Stomach (tissue), 4 donors: Measurements from ENCODE around the gene CCN2.

Experiments used
- EP300 ChIP-seq: sonication (generic); formaldehyde crosslinking; IDR thresholded peaks from one replicate; pipeline ENCODE4 v1.6.1; 2017; ENCODE audit warnings: antibody characterized with exemption
- POLR2A ChIP-seq, 4 donors: fragments of 450-650 bp; IDR thresholded peaks; one replicate each; pipeline ENCODE4 v1.6.1; 2016; ENCODE audit warnings: antibody characterized with exemption in 4 of 4, control low read depth in 2 of 4, mild to moderate bottlenecking in 1 of 4, moderate library complexity in 1 of 4
- POLR2AphosphoS5 ChIP-seq, 3 donors: sonication (generic); formaldehyde crosslinking; IDR thresholded peaks; one replicate each; pipeline ENCODE4 v1.6.1; 2016; ENCODE audit warnings: antibody characterized with exemption in 3 of 3
- TF ChIP-seq, protein P1 (sequence below), 7 experiments: fragments of 450-650 bp in 4 of 7; fragments of 200-600 bp in 3 of 7; sonication (generic) in 3 of 7; IDR thresholded peaks; one replicate each; pipeline ENCODE4 v1.5.1; 2016 to 2019; ENCODE audit warnings: antibody characterized with exemption in 7 of 7, control low read depth in 2 of 7, mild to moderate bottlenecking in 1 of 7

DNA sequence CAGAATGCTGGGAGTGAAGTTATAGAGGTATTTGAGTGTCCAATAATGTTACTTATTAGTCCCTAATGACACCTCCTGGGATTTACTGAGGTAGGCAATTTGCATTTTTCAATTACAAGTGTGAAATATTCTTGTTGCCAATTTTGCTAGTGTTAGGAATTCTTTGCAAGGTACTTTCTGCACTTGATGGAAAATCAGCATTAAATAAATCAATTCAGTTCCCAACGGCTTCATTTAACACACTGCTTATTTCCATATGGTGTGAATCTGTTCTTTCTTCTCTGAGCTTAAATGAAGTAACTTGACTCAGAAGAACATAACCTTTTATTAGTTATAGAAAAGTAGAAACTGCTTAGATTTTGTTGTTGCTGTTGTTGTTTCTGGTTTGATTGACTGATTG, 21.2 kb downstream of the CCN2 start:
- TF ChIP-seq POLR2A (IDR thresholded peaks at IDR 0.05), result no peak
- TF ChIP-seq, protein P1, sequence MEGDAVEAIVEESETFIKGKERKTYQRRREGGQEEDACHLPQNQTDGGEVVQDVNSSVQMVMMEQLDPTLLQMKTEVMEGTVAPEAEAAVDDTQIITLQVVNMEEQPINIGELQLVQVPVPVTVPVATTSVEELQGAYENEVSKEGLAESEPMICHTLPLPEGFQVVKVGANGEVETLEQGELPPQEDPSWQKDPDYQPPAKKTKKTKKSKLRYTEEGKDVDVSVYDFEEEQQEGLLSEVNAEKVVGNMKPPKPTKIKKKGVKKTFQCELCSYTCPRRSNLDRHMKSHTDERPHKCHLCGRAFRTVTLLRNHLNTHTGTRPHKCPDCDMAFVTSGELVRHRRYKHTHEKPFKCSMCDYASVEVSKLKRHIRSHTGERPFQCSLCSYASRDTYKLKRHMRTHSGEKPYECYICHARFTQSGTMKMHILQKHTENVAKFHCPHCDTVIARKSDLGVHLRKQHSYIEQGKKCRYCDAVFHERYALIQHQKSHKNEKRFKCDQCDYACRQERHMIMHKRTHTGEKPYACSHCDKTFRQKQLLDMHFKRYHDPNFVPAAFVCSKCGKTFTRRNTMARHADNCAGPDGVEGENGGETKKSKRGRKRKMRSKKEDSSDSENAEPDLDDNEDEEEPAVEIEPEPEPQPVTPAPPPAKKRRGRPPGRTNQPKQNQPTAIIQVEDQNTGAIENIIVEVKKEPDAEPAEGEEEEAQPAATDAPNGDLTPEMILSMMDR (IDR thresholded peaks at IDR 0.05), result no peak
- no peak for TF ChIP-seq EP300
- TF ChIP-seq POLR2AphosphoS5 (IDR thresholded peaks at IDR 0.05), result no peak
